Measurements from ENCODE around the gene C18orf63. TPM values are rescaled to one million over a fixed set of nuclear protein-coding genes. Genes with fewer than 3 reads are reported as not detected.
"Not testable (repeated sequence)": the region's sequence is repeated elsewhere in the genome, so short reads cannot be mapped to it uniquely, and the experiment has no call there.

C18orf63 gene
- total and polyA plus RNA-seq, 2 experiments from 2014 or later, result not detected

GRCh38 chr18:74292541-74292858 is 23.1 kb upstream of the C18orf63 start (continued):
- no peak for TF ChIP-seq STAT1 (IDR thresholded peaks at IDR 0.05; ENCODE audit: unreplicated experiment)
- no peak for TF ChIP-seq JUNB (IDR thresholded peaks at IDR 0.05; ENCODE audit: unreplicated experiment)
- TF ChIP-seq ZNF331 (CRISPR knock-in tag; IDR thresholded peaks at IDR 0.05; ENCODE audit: low read depth), result no peak
- no peak for TF ChIP-seq CREB1 (CRISPR knock-in tag; IDR thresholded peaks at IDR 0.05; ENCODE audit: low read depth)
- TF ChIP-seq ZNF114 (CRISPR knock-in tag; IDR thresholded peaks at IDR 0.05), result no peak
- no peak for TF ChIP-seq EZH2 (IDR thresholded peaks at IDR 0.05; ENCODE audit: low read depth, unreplicated experiment)
- TF ChIP-seq POLR2AphosphoS5 (IDR thresholded peaks at IDR 0.05; ENCODE audit: low read depth), result no peak
- TF ChIP-seq EZH2phosphoT487 (IDR thresholded peaks at IDR 0.05; ENCODE audit: unreplicated experiment), result no peak
- TF ChIP-seq NANOG (IDR thresholded peaks at IDR 0.05; ENCODE audit: borderline replicate concordance), result no peak

GRCh38 chr18:74292982-74293381 is 22.7 kb upstream of the C18orf63 start:
- H3K4me2 ChIP-seq; H3K9me2 ChIP-seq (ENCODE audit: insufficient read depth); ATAC-seq; H4K20me1 ChIP-seq (replicated peaks; ENCODE audit: insufficient read depth); H3K27me3 ChIP-seq (ENCODE audit: insufficient read depth); H2AFZ ChIP-seq; H3K9me3 Mint-ChIP-seq; DNase-seq (ENCODE audit: low spot score); H3K36me3 ChIP-seq (ENCODE audit: insufficient read depth); H3K27me3 Mint-ChIP-seq (ENCODE audit: insufficient read depth, low read depth, poor library complexity); H3F3A ChIP-seq (replicated peaks; ENCODE audit: low read depth); H3K36me3 Mint-ChIP-seq (ENCODE audit: low read depth); H3K27ac ChIP-seq (ENCODE audit: low read depth); H3K27ac Mint-ChIP-seq: not testable (repeated sequence)
- Mint-ChIP-seq H3K4me1 (peaks cover 22% of the 10 kb centered on the region), H3K4me3 (peak overlapping the region; percentile 94)
- Histone ChIP-seq H3K79me2 (replicated peaks; ENCODE audit: insufficient read depth) (peaks cover 30% of the 10 kb centered on the region), H3K4me3 (peak overlapping the region; percentile 96; the same call in 1 of the 2 replicates), H3K4me1 (ENCODE audit: insufficient read depth) (peaks cover 18% of the 10 kb centered on the region)

GRCh38 chr18:74294526-74294925 is 21.1 kb upstream of the C18orf63 start:
- no peaks in the 10 kb centered on the region for H3K27me3 ChIP-seq (ENCODE audit: insufficient read depth)
- peaks cover 5% of the 10 kb centered on the region; the same call in 1 of the 2 replicates for H3K36me3 ChIP-seq (ENCODE audit: insufficient read depth)
- no peak overlapping the region for H3K4me3 ChIP-seq
- H3K27ac Mint-ChIP-seq, result no peak overlapping the region
- DNase-seq (ENCODE audit: low spot score) (no peak), ATAC-seq (no peak)
- H2AFZ ChIP-seq, result no peak overlapping the region
- peaks cover 12% of the 10 kb centered on the region; the same call in 2 of the 3 replicates for H3K36me3 Mint-ChIP-seq (ENCODE audit: low read depth)
- H3K4me1 Mint-ChIP-seq, result peaks cover 16% of the 10 kb centered on the region
- H3K4me1 ChIP-seq (ENCODE audit: insufficient read depth), result peaks cover 3% of the 10 kb centered on the region; the same call in 1 of the 2 replicates
- no peak overlapping the region for H3K27ac ChIP-seq (ENCODE audit: low read depth)
- no peak overlapping the region for H3K4me3 Mint-ChIP-seq
- 0 out of 2 replicates have a peak, but pooled peaks cover 3% of the 10 kb centered on the region for H3F3A ChIP-seq (replicated peaks; ENCODE audit: low read depth)
- peaks cover 2% of the 10 kb centered on the region for H3K27me3 Mint-ChIP-seq (ENCODE audit: insufficient read depth, low read depth, poor library complexity)
- TF ChIP-seq EZH2 (IDR thresholded peaks at IDR 0.05; ENCODE audit: low read depth, unreplicated experiment) (no peak), POLR2AphosphoS5 (IDR thresholded peaks at IDR 0.05; ENCODE audit: low read depth) (no peak), ZNF462 (CRISPR knock-in tag; IDR thresholded peaks at IDR 0.05) (no peak), CREB1 (CRISPR knock-in tag; IDR thresholded peaks at IDR 0.05; ENCODE audit: low read depth) (no peak)
- H4K20me1 ChIP-seq (replicated peaks; ENCODE audit: insufficient read depth), result no peaks in the 10 kb centered on the region
- H3K9me3 Mint-ChIP-seq, result peaks cover 7% of the 10 kb centered on the region; the same call in 2 of the 3 replicates
- H3K79me2 ChIP-seq (replicated peaks; ENCODE audit: insufficient read depth), result peaks cover 15% of the 10 kb centered on the region
- peaks cover 8% of the 10 kb centered on the region; the same call in 1 of the 2 replicates for H3K9me2 ChIP-seq (ENCODE audit: insufficient read depth)
- H3K4me2 ChIP-seq, result no peak overlapping the region
